Stimulated activated CD4-positive, alpha-beta T cell treated with anti-CD3 and anti-CD28 coated beads, Interleukin-1b, Interleukin-23, amount 100 ng/mL, for 1 hour (primary cell): ENCODE measurements around the gene CCDC17.
"Not testable (repeated sequence)": the region's sequence is repeated elsewhere in the genome, so short reads cannot be mapped to it uniquely, and the experiment has no call there.

Experiments used
- DNase-seq, 2 donors: peaks; one replicate each; pipeline ENCODE4 v3.0.0-alpha.2; 2020; ENCODE audit warnings: low read depth in 2 of 2

The CCDC17 gene

DNA sequence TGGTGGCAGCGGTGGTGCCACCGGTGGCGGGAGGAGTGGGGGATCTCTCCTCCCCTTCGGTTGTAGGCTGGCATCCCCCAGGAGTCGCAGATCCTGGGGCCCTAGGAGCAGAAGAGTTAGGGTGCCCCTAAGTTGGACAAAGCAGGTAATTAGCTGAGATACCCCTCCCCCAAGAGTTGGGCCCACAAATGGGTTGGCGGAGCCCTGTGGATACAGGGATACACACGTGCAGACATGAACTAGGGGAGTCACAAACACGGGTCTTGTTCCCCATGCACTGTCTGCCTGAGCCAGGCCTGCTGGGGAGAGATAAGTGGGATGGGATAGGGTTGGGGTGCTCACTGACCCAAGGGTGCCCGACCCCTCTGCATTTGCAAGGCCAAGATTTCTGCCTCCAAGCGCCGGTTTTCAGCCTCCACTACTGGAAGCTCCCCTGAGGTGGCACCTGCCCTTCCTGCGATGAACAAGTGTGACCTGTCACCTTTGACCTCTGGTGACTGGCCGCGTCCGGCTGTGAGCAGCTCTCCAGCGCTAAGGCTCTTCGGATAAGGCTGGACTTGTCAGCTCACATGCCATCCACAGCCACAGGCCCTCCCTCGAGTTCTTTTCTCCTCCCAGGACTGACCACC lies 1.8 kb downstream of the CCDC17 start:
- DNase-seq = no peak

DNA sequence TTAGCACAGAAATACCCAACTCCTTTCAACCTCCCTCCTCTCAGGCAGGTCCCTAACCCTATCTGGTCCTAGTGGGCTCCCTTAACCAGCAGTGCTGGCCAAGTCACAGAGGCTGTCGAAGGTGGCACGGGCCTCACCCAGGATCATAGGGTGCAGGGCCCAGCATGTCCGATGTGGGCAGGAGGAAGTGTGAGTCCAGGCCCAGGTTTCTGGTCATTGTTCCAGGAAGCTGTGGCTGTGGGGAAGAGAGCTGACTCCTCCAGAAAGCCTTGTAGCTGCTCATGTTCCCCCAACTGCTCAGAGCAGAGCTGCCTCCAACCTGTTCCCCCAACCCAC lies 2.4 kb downstream of the CCDC17 start:
- no peak for DNase-seq

DNA sequence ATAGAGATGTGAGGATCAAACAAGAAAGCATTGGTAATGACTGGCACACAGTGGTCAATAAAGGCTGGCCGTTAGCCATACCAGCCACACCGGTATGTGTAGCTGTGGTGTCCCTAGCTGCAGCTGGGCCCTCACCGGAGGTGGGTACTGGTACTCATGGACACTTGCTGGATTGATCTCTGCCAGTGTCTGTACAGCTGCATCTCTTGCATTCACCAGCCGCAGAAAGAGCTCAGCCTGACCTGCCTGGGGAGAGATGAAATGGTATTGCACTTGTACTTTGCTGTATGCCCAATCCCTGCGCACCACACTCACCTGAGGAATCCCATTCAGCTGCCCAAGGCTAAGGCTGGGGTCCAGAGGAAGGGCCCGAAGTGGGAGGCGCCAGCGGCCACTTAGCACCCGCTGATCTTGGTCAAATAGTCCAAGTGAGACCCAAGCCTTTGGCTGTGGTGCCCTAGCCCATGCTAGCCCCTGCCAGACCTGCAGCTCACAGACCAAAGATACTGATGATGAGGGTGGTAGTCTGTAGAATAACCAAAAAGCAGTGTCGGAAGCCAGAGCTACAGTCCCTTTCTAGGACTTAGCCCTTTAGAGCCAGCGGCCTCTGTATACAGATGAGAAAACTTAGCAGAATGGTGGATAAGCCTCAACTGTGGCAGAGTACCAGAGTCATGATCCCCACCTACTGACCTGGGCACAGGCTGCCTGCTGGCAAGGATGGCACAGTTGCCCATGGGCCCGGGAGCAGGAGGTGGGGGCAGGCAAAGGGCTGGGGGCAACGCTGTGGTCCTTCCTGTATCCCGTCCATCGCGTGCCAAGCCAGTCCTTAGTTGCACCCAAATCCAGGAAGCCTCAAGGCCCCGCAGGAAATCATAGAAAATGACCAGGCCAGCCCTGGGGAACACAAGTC lies 3.0 kb downstream of the CCDC17 start:
- DNase-seq = no peak

DNA sequence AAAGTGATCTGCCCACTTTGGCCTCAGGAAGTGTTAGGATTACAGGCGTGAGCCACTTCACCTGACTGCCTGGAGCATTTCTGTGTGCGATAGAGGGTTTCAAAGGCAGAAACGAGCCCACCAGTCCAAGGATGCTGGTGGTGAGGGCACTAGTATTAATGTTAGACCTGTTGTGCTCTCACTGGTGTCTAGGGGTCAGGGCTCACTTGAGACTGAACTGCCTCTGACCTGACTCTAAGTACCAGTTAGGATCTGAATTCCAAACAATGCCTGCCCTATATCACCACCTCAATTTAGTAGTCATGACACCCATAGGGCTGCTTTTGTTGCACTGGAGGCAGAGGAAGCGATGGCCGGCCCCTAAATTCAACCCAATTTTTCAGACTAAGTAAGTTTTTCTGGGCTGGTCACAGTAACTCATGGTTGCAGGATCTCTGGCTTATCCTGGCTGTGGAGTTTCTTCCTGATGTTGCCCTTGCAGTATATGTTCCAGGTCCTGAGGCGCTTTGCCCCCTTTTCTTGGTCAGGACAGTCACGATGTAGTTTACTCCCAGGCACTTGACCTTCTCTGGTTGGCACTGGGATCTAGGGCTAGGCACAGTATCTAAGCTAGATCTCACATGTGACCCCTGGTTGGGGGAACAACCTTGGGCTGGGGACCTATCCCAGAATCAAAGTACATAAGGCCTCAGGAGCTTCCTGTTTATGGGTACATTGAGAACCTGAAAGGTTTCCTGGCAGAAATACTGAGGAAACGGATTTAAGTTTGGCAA lies 4.5 kb downstream of the CCDC17 start:
- no peak for DNase-seq

DNA sequence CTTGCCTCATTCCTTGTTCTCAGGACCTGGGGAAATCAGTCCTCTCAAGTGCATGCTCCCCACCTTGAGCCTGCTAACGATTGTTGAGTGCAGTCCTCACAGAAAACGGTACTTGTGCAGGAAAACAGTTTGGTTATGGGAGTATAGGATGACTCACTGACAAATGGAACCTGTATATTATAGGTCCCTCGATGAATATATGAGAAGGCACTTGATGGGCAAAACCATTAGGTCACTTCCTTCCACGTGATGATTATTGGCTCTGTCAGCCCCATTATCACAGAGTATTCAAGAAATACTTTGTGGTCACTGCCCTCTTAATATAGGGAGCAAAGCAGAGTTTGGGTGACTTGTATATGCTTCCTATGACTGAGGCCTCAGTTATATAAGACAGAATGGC lies 6.2 kb downstream of the CCDC17 start:
- DNase-seq = no peak

- no peak for DNase-seq
Measured at GRCh38 chr1:45615885-45616284, 8.0 kb downstream of the CCDC17 start.

GRCh38 chr1:45612941-45613579 lies 10.8 kb downstream of the CCDC17 start:
- no peak for DNase-seq

DNA sequence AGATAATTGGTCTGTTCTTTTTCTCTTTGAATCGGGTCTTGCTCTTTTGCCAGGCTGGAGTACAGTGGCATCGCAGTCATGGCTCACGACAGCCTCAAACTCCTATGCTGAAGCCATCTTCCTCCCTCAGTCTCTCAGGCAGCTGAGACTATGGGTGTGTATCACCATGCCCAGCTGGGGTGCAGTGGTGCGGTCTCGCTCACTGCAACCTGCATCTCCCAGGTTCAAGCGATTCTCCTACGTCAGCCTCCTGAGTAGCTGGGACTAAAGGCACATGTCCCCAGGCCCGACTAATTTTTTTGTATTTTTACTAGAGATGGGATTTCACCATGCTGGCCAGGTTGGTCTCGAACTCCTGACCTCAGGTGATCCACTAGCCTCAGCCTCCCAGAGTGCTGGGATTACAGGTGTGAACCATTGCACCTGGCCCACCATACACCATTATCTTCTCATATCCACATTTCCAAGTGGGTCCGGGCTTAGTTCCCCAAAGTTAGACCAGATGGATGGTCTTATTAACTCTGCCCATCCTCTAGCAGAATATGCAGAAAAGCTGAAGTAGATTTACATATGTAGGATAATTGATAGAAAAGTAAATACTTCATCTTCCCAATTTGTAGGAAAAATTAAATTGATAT lies 13.1 kb downstream of the CCDC17 start:
- no peak for DNase-seq

DNA sequence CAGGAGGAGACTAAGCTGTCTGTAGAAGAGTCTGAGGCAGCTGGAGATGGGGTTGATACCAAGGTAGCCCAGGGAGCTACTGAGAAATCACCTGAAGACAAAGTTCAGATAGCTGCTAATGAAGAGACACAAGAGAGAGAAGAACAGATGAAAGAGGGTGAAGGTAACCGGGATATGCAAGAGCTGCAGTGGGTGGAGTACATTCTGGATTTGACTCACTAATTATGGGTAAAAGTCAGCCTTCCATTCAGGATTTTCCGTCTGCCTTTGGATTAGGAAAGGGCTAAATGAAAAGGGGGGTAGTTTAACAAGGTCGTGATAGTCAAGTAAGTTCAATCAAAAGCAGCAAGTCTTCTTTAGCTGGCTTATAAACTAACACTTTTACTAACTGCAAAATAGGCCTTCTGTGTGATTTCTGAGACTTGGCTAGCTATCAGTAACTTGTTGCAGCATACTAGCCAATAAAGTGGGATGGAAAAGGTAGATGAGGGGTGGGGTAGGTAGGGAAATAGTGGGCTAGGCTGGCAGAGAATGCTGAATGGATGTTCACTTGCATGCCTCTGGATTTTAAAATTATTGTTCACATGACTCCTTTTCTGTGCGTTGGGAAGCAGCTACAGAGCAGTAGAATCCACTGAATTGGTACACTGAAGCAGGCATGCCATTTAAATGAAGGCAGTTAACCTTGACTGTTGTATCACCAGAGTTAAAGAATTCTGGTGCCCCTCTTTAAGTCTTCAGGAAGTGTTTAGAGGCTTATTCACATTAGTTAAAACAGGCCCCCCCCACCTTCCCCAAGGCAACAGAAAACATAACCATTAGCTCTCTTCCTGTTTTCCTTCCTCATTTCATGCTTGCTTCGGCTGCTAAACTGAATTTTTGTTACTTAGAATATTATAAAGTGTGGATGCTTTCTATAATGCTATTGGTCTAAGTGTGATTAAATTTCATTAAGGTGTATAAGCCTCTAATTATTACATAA lies 15.4 kb downstream of the CCDC17 start:
- DNase-seq = no peak

GRCh38 chr1:45607404-45608074 lies 16.3 kb downstream of the CCDC17 start:
- no peak for DNase-seq

- no peak for DNase-seq
Measured at GRCh38 chr1:45604239-45604638, 19.6 kb downstream of the CCDC17 start.

DNA sequence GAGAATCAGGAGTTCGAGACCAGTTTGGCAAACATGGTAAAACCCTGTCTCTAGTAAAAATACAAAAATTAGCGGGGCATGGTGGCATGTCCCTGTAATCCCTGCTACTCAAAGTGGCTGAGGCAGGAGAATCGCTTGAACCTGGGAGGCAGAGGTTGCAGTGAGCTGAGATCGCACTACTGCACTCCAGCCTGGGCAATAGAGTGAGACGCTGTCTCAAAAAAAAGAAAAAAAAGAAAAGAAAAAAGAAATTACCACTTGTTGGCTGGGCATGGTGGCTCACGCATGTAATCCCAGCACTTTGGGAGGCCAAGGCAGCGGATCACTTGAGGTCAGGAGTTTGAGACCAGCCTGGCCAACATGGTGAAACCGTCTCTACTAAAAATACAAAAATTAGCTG lies 27.1 kb downstream of the CCDC17 start:
- not testable (repeated sequence) for DNase-seq

DNA sequence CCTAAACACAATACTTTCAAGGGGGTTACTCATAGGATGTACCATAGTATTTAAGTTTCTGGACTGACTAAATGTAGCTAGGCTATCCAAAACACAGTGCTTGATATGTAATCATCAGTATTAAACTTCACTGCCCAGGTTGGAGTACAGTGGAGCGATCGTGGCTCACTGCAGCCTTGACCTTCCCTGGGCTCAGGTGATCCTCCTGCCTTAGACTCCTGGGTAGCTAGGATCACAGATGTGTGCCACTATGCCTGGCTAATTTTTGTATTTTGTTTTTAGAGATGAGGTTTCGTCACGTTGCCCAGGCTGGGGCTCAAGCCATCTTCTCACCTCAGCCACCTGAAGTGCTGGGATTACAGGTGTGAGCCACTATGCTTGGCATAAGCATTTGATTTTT lies 29.4 kb downstream of the CCDC17 start:
- no peak for DNase-seq

DNA sequence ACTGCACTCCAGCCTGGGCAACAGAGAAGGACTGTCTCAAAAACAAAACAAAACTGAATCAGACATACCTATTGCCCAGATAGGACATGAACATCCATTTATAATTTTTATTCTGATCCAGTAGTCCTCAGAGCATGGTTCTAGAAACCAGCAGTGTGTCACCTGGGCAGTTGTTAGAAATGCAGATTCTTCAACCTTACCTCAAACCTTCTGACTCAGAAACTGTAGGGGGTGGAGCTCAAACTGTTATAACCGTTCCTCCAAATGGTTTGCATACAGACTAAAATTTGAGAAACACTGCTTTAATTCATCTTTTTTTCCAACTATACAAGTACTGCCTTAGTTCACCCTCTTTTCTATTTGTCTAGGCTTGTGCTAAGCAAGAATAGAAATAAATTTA lies 34.0 kb downstream of the CCDC17 start:
- DNase-seq = no peak

- DNase-seq = no peak
Measured at GRCh38 chr1:45586769-45587168, 37.1 kb downstream of the CCDC17 start.

GRCh38 chr1:45585496-45586075 lies 38.3 kb downstream of the CCDC17 start:
- DNase-seq = no peak

DNA sequence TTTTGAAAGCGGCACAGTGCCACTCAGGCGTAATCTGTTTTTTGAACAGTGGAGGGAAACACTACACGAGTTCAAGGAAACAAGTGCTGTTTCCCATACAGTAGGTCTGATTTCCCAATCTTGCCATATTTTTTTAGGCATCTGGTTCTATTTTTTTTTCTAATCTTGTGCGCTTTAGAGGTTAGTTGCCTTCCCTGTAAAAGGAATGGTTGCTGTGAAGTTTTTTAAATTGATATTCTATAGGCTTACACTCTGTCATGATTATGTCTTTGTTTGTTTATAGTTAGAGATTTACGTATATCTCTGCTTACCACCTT lies 38.8 kb downstream of the CCDC17 start:
- DNase-seq = no peak

DNA sequence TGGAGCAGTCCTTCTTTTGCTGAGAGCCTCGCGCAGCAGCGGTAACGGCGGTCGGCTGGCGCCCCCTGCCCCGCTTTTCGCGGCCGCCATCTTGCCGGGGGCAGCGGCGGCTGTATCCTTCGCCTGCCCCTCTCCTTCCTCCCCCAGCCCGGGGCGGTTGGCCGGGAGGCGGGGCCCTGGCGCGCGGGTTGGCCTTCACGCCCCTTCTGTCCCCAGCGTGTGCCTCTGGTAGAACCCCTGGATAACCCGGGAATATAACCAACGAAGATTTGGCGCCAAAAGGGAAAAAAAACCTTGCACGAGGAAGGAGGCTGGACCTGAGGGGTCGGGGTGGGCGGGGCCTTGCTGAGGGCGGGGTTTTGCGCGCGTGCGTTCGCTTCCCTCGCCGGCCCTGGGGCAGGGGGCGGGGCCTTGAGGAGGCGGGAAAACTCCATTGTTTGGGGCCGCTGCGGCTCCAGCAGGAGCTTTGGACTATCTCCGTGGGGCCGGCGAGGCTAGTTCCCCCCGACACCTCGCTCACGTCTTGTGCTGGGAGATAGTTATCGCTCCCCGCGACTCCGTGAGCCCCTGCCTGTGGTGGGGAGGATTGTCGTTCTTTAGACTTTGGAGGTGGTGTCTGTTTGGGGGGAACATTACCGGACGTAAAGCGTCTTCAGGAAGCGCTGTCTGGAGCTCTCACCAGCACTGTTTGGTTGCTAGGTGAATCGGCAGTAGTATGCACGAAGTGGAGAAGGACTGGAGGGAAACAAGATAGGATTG lies 39.3 kb downstream of the CCDC17 start:
- DNase-seq = peak; percentile 62 to 80
